IMR-90 (cell line): ENCODE results near the gene ZAP70. TPM values are rescaled to one million over a fixed set of nuclear protein-coding genes. Genes with fewer than 3 reads are reported as not detected.

ENCODE experiments used
- ATAC-seq: fragments of 200-7000 bp; cut with Tn5 transposase; 2 replicates; pipeline ENCODE4 v1.9.1; 2020; ENCODE audit warnings: low read depth, mild to moderate bottlenecking, moderate library complexity
- BruUV-seq: library from RNA; stranded (reverse); fragments of 400-500 nt; replicated peaks from 2 replicates; lab custom pipeline; 2021; lab: Mats Ljungman, UMichigan
- CTCF ChIA-PET: fragments of 300-600 bp; formaldehyde crosslinking; extraction: SDS; loops from one replicate; lab custom pipeline; 2021; ENCODE audit warnings: antibody characterized with exemption; lab: Yijun Ruan, JAX
- POLR2A ChIA-PET: fragments of 300-600 bp; sonication (Branson Sonifier 250); formaldehyde crosslinking; loops from one replicate; lab custom pipeline; 2022; ENCODE audit warnings: antibody characterized with exemption; ENCODE audit not compliant: unreplicated experiment; lab: Charles Lee
- DNase-seq: peaks from one replicate; pipeline ENCODE4 v3.0.0; 2013
- H2AFZ ChIP-seq: replicated peaks from 2 replicates; pipeline ENCODE3; 2013; ENCODE audit warnings: low read length, mild to moderate bottlenecking; ENCODE audit not compliant: poor library complexity
- H2AK5ac ChIP-seq: 2 replicates; pipeline ENCODE4 v1.6.1; 2013; ENCODE audit warnings: low read depth, low read length, inconsistent platforms
- H2AK9ac ChIP-seq: replicated peaks from 2 replicates; pipeline ENCODE3; 2013; ENCODE audit warnings: mild to moderate bottlenecking, low read depth, low read length, moderate library complexity; ENCODE audit not compliant: poor library complexity
- H2BK120ac ChIP-seq: 2 replicates; pipeline ENCODE4 v1.6.1; 2013; ENCODE audit warnings: low read depth, low read length, inconsistent platforms
- H2BK15ac ChIP-seq: 3 replicates; pipeline ENCODE4 v1.6.1; 2013; ENCODE audit warnings: low read depth, low read length, inconsistent platforms
- H2BK20ac ChIP-seq: 2 replicates; pipeline ENCODE4 v1.6.1; 2013; ENCODE audit warnings: low read depth, mild to moderate bottlenecking, inconsistent platforms, low read length, moderate library complexity
- H2BK5ac ChIP-seq: 2 replicates; pipeline ENCODE4 v1.6.1; 2013; ENCODE audit warnings: mild to moderate bottlenecking, low read depth, low read length, inconsistent platforms; ENCODE audit not compliant: poor library complexity, severe bottlenecking
- H3K14ac ChIP-seq: replicated peaks from 2 replicates; pipeline ENCODE4 v1.6.1; 2013; ENCODE audit warnings: low read depth, low read length, inconsistent platforms
- H3K18ac ChIP-seq: 2 replicates; pipeline ENCODE4 v1.6.1; 2013; ENCODE audit warnings: low read depth, low read length, control low read depth
- H3K23ac ChIP-seq: 2 replicates; pipeline ENCODE4 v1.6.1; 2013; ENCODE audit warnings: low read depth, low read length, inconsistent platforms
- H3K27ac ChIP-seq: 2 replicates; pipeline ENCODE4 v1.5.1; 2013; ENCODE audit warnings: mild to moderate bottlenecking, control low read depth, low read length; ENCODE audit not compliant: insufficient read depth
- H3K27me3 ChIP-seq: 2 replicates; pipeline ENCODE4 v1.6.1; 2013; ENCODE audit warnings: low read length; ENCODE audit not compliant: control insufficient read depth, insufficient read depth
- H3K36me3 ChIP-seq: 2 replicates; pipeline ENCODE4 v1.6.1; 2013; ENCODE audit warnings: low read length, mixed read lengths; ENCODE audit not compliant: control insufficient read depth, insufficient read depth
- H3K4ac ChIP-seq: 2 replicates; pipeline ENCODE4 v1.6.1; 2013; ENCODE audit warnings: low read depth, low read length, inconsistent platforms
- H3K4me1 ChIP-seq: 2 replicates; pipeline ENCODE4 v1.6.1; 2013; ENCODE audit warnings: low read length, mixed read lengths; ENCODE audit not compliant: control insufficient read depth, insufficient read depth
- H3K4me2 ChIP-seq: 2 replicates; pipeline ENCODE4 v1.6.1; 2013; ENCODE audit warnings: low read depth, mild to moderate bottlenecking, control low read depth, low read length, moderate library complexity
- H3K4me3 ChIP-seq: 2 replicates; pipeline ENCODE4 v1.5.1; 2013; ENCODE audit warnings: low read depth, mild to moderate bottlenecking, control low read depth, low read length, moderate library complexity; ENCODE audit not compliant: insufficient read depth
- H3K56ac ChIP-seq: 2 replicates; pipeline ENCODE4 v1.6.1; 2013; ENCODE audit warnings: low read length, inconsistent platforms; ENCODE audit not compliant: insufficient read depth; ENCODE audit errors: extremely low read depth
- H3K79me1 ChIP-seq, 2 experiments: 2 replicates each; pipeline ENCODE4 v1.6.1; 2013; ENCODE audit warnings: low read length in 2 of 2, inconsistent platforms in 1 of 2, low read depth in 1 of 2
- H3K9ac ChIP-seq: 2 replicates; pipeline ENCODE4 v1.6.1; 2013; ENCODE audit warnings: low read depth, low read length, control low read depth
- H3K9me1 ChIP-seq: 2 replicates; pipeline ENCODE4 v1.6.1; 2013; ENCODE audit warnings: low read length, inconsistent platforms; ENCODE audit not compliant: insufficient read depth
- H3K9me3 ChIP-seq: 2 replicates; pipeline ENCODE4 v1.6.1; 2013; ENCODE audit warnings: low read length; ENCODE audit not compliant: control insufficient read depth, insufficient read depth
- H4K20me1 ChIP-seq: 2 replicates; pipeline ENCODE4 v1.6.1; 2013; ENCODE audit warnings: low read length, inconsistent platforms; ENCODE audit not compliant: insufficient read depth
- H4K5ac ChIP-seq: 2 replicates; pipeline ENCODE4 v1.6.1; 2013; ENCODE audit warnings: mild to moderate bottlenecking, low read depth, low read length, control low read depth
- H4K8ac ChIP-seq, 2 experiments: 2 replicates each; pipeline ENCODE4 v1.6.1; 2013; ENCODE audit warnings: low read depth in 2 of 2, low read length in 2 of 2, control low read depth in 1 of 2, inconsistent platforms in 1 of 2
- H4K91ac ChIP-seq: 2 replicates; pipeline ENCODE4 v1.6.1; 2013; ENCODE audit warnings: low read depth, low read length, inconsistent platforms; ENCODE audit not compliant: insufficient read depth
- MAFK ChIP-seq: IDR thresholded peaks from 2 replicates; pipeline ENCODE4 v1.6.1; 2012; ENCODE audit warnings: low read depth, low read length, improper control_type of control experiment
- WGBS, 2 experiments: methylation state at CpG; one replicate each; pipeline versions ENCODE4 v1.1.5 to v1.1.7; 2013; ENCODE audit warnings: missing lambda C conversion rate in 2 of 2; ENCODE audit not compliant: insufficient read length in 1 of 2; ENCODE audit errors: extremely low coverage in 2 of 2; 5-methylcytosine and 5-hydroxymethylcytosine counted together
- dilution Hi-C: fragments of 300-500 bp; cut with HindIII; formaldehyde crosslinking; loops from one replicate; pipeline ENCODE4 v1.14.3; 2018; ENCODE audit warnings: low sequenced_read_pairs; ENCODE audit not compliant: unreplicated experiment
- in situ Hi-C: fragments of 300-500 bp; cut with MboI; formaldehyde crosslinking; loops from 3 replicates; pipeline ENCODE4 v1.14.3; 2019; ENCODE audit warnings: low sequenced_read_pairs, inconsistent platforms, mixed read lengths
- intact Hi-C: fragments of 100-400 bp; cut with micrococcal nuclease; formaldehyde crosslinking; loops from 2 replicates; pipeline ENCODE4 v1.10.0; 2022
- polyA plus RNA-seq, 3 experiments: library from polyadenylated mRNA; depleted of rRNA; stranded (reverse); fragments of >200 nt; gene quantifications; 2 replicates each; pipeline ENCODE4 v1.2.3, GENCODE V29; 2012; ENCODE audit warnings: low replicate concordance in 1 of 3
- total RNA-seq: library from RNA; depleted of rRNA; stranded (reverse); fragments of >200 nt; gene quantifications from 2 replicates; pipeline ENCODE4 v1.2.3, GENCODE V29; 2012

The ZAP70 gene
- total and polyA plus RNA-seq, 2 of the 4 experiments (the other 2 are of a cell fraction), result under 0.01 to 0.09 TPM

GRCh38 chr2:97704989-97705388 is 8.4 kb upstream of the ZAP70 start:
- intact Hi-C loops (loop anchor here (5.0 to 10.0 kb wide), 4 partner anchors 60 to 1130 kb away; partner anchors contain the start of gene TMEM131), in situ Hi-C loops (loop anchor here (10.0 kb wide), 1 partner anchor 680 kb away; no protein-coding TSS in a partner anchor), dilution Hi-C loops (no loop called here)
- Histone ChIP-seq H2BK20ac (no peak overlapping the region), H3K79me1 (no peaks in the 10 kb centered on the region), H4K20me1 (no peaks in the 10 kb centered on the region), H2AK5ac (no peak overlapping the region), H2BK5ac (no peak overlapping the region), H3K9ac (no peak overlapping the region), H2AFZ (no peak overlapping the region), H3K9me1 (no peaks in the 10 kb centered on the region), H4K8ac (no peak overlapping the region), H3K14ac (no peak overlapping the region), H3K9me3 (no peaks in the 10 kb centered on the region), H3K36me3 (no peaks in the 10 kb centered on the region), H3K27ac (no peak overlapping the region), H4K91ac (no peak overlapping the region), H3K4me2 (no peak overlapping the region), H4K5ac (no peak overlapping the region), H2AK9ac (no peak overlapping the region), H3K27me3 (peaks cover 8% of the 10 kb centered on the region), H2BK120ac (no peak overlapping the region), H3K4me1 (no peaks in the 10 kb centered on the region), H3K18ac (no peak overlapping the region), H3K56ac (no peak overlapping the region), H3K23ac (no peak overlapping the region), H3K4me3 (no peak overlapping the region), H2BK15ac (no peak overlapping the region), H3K4ac (no peak overlapping the region)
- WGBS, 2 experiments, result no CpG with 5 or more reads among the region's 5 CpGs
- no peak for TF ChIP-seq MAFK
- ATAC-seq (no peak), DNase-seq (no peak)
- no TSS peak for BruUV-seq
- POLR2A ChIA-PET, result no interaction called here
- CTCF ChIA-PET, result no interaction called here
